PFSK-1 (cell line): Measurements from ENCODE around the gene FAM163B.

ENCODE experiments used
- FOXP2 ChIP-seq: optimal IDR thresholded peaks from 2 replicates; pipeline ENCODE3; 2011; ENCODE audit warnings: borderline replicate concordance, control low read depth, inconsistent platforms; ENCODE audit not compliant: insufficient read depth; ENCODE audit errors: extremely low read length, extremely low read depth
- POLR2AphosphoS5 ChIP-seq: IDR thresholded peaks from 2 replicates; pipeline ENCODE4 v1.6.1; 2012; ENCODE audit warnings: low read depth, mild to moderate bottlenecking, control low read depth, low read length, moderate library complexity
- REST ChIP-seq, 2 experiments: IDR thresholded peaks; 2 replicates each; pipeline versions ENCODE4 v1.6.1 to v1.8.0; 2011 to 2012; ENCODE audit warnings: low read depth in 2 of 2, low read length in 2 of 2, control low read depth in 1 of 2, inconsistent platforms in 1 of 2, mild to moderate bottlenecking in 1 of 2, moderate library complexity in 1 of 2; ENCODE audit not compliant: insufficient read depth in 1 of 2
- SIN3A ChIP-seq: IDR thresholded peaks from 2 replicates; pipeline ENCODE4 v1.6.1; 2012; ENCODE audit warnings: mild to moderate bottlenecking, low read length, moderate library complexity, borderline replicate concordance; ENCODE audit not compliant: insufficient read depth
- TAF1 ChIP-seq: IDR thresholded peaks from 2 replicates; pipeline ENCODE4 v1.6.1; 2012; ENCODE audit warnings: low read length, control low read depth, borderline replicate concordance; ENCODE audit not compliant: insufficient read depth

DNA sequence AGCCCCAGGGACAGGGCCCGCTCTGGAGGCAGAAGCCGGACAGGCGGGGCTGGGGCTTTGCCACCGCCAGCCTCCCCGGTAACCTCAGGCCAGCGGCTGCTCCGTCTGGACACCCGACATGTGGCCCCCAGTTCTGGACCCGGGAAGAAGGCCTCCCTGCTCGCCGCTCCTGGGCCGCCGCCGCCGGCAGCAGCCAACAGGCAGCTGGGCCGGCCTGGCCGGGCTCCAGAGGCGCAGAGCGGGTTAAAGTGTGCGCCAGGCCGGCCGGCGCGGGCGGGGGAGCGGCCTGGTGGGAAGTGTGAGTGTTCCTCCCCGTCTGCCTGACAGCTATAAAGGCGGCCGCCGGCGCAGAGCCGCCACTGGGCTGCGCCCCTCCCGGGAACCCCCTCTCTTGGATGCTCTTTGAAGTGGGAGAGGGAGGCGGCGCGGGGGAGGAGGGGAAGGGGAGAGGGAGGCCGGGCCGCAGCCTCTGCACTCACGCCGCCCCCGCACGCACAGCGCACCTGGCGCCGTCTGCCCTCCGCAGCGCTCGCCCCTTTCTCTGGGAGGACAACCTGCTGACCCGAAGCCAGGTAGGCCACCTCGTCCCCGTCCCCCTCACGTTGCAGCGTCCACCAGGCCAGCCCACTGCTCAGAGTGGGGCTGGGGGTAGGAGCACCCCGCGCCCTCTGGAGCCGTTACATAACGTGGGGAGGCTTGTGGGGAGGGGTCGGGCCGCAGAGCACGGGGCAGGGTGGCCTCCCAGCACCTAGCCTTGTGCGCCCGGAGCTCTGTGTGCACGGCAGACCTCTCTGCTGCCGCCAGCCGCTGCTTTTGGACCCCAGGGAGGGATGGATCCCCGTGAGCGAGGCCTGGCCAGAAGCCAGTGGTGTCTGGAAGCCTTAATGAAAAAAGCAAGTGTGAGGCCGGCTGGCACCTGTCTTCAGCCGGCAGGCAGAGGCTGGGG is 74.6 kb downstream of the FAM163B start, which contains the start of gene ADAMTSL2:
- TF ChIP-seq FOXP2: no peak
- no peak for TF ChIP-seq POLR2AphosphoS5
- no peak for TF ChIP-seq SIN3A
- no peak for TF ChIP-seq REST (IDR thresholded peaks at IDR 0.05; ENCODE audit: insufficient read depth in 1 of 2, low read depth in 2 of 2, low read length in 2 of 2)
- no peak for TF ChIP-seq TAF1
